ENCODE data around the gene CELSR3.
A peak's percentile ranks its signal among the peaks of the same experiment; 100 is the strongest.

Gene CELSR3

DNA sequence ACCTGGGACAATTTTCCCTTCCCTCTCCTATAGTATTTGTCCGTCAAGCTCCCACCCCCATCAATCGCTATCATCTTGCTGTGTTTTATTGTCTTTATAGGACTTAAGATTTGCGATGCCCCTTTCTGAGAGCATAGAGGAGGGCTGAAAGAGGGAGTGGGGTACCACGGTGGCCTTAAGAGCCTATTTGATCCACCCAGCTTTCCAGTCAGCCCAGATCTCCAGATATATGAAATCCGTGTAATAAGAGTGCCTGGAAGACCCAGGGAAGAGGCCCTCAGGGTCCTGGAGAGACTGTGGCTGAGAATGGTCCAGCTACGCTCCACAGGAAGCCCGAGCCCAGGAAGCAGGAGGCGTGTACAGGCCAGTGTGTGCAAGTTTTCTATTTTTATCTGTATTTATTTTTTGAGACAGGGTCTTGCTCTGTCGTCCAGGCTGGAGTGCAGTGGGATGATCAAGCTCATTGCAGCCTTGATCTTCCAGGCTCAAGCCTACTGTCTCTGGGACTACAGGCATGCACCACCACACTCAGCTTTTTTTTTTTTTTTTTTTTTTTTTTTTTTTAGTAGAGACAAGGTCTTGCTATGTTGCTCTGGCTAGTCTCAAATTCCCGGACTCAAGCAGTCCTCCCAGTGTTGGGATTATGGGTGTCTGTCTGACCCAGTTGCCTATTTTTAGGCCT lies 24.0 kb upstream of the CELSR3 start:
- no peak for DNase-seq

- DNase-seq, result peak; percentile 85
These were observed 23.2 kb upstream of the CELSR3 start, which contains the start of gene NCKIPSD for GRCh38 chr3:48685603-48686511. Gene NCKIPSD (minus strand): TSS chr3:48685915. CDS start chr3:48685807, 108 bp downstream.

GRCh38 chr3:48685293-48685602 lies 22.6 kb upstream of the CELSR3 start:
- no peak for DNase-seq

DNA sequence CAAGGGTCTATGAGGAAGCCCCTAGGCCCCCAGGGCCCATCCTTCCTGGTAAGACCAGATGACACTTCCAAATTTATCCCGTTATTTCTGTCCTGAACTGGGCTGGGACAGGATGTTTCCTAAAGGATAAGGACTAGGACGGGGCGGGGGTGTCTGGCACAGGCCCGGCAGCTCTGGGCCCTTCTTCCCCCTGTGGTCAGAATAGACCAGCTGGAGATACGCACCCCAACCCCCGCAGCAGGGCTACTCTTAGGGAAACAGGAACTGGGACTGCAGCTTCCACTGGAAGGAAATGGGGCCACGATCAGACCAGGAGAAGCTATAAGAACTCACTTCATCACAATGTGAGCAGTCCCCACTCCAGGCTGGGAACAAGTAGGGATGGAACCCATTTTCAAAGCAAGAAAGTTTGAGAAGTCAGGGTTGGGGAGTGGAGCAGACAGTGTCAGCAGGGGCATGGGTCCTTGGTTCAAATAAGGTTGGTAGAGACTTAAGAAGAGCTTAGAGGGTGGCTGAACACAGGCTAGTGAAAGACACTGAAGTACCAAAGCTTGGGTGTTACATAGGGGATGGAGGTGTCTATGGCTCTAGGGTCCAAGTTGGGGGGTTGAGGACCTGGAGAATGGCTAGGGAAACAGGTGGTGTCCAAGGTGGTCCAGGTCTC lies 21.9 kb upstream of the CELSR3 start:
- no peak for DNase-seq

- no peak for DNase-seq
These were observed 21.3 kb upstream of the CELSR3 start for GRCh38 chr3:48684054-48684349.

- DNase-seq, result no peak
These were observed 20.1 kb upstream of the CELSR3 start for GRCh38 chr3:48682786-48683185.

DNA sequence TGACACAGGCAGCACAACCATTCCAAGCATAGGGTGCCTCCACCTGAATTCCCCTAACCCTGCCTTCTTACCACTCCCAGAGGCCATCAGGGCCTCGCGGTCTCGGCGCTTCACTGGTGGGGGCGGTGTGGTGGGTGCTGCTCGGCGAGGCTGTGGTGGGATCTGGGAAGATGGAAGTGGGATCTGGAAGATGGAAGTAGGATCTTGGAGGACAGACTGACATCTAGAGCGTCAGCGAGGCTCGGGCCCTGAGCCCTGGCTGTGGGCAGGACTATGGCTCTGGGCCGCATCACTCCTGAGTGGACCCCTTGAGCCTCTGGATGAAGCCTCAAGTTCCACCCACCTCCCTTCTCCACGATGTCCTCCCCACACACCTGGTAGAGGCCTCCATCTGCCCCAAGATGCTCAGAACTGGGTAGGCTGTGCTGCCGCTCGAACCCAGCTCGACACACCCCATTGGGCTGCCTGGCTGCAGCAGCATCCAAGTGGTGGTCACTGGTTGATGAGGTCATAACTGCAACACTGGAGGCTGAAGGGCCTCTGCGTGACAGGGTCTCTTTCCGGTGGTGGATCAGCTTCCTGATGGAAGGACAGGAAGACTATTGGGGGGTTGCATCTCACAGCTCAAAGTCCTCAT lies 19.4 kb upstream of the CELSR3 start:
- no peak for DNase-seq

DNA sequence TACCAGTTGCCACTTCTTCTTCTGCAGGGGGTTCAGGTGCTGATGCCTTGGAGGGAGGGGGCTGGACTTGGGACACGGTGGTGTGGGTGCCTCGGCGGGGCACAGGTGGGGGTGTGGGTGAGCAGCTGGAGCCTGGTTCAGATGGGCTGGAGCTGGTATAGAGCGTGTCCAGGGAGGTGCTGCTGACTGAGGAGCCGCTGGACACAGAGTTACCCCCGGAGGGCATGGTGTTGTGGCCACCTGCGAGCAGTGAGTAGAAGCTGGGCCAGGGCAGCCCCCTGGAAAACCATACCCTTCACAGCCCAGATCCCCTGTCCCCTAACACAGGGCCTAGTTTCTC lies 18.8 kb upstream of the CELSR3 start:
- no peak for DNase-seq

DNA sequence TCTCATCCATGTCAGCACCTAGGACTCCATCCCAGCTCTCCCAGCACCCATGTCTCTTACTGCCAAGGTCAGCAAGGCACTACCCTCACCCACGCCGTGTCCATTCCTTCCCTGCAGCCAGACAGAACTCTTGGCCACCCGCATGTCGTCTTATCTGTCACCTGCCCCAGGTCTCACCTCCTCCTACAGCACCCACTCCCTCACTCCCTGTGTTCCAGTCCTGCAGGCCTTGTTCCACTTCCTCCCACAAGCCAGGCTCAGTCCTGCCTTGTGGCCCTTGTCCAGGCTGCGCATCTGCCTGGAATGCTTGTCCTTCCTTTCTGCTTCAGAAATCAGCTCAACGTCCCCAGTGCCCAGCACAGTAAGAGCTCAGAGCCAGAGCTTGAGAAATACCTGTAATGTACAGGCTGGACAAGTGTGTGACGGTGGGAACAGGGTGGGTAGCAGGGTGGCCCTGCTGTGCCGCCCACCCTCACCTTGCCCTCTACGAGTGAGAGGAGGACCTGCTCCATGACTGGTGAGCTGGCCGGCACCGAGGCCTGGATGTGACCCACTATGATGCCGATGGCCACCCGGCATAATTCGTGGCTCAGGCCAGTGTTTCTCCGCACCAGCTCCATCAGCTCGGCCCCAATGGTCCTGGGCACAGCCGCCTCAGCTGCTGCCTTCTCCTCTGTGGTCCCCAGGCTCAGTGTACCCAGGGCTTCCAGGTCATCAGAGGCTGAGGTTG lies 18.3 kb upstream of the CELSR3 start:
- DNase-seq, result no peak

DNA sequence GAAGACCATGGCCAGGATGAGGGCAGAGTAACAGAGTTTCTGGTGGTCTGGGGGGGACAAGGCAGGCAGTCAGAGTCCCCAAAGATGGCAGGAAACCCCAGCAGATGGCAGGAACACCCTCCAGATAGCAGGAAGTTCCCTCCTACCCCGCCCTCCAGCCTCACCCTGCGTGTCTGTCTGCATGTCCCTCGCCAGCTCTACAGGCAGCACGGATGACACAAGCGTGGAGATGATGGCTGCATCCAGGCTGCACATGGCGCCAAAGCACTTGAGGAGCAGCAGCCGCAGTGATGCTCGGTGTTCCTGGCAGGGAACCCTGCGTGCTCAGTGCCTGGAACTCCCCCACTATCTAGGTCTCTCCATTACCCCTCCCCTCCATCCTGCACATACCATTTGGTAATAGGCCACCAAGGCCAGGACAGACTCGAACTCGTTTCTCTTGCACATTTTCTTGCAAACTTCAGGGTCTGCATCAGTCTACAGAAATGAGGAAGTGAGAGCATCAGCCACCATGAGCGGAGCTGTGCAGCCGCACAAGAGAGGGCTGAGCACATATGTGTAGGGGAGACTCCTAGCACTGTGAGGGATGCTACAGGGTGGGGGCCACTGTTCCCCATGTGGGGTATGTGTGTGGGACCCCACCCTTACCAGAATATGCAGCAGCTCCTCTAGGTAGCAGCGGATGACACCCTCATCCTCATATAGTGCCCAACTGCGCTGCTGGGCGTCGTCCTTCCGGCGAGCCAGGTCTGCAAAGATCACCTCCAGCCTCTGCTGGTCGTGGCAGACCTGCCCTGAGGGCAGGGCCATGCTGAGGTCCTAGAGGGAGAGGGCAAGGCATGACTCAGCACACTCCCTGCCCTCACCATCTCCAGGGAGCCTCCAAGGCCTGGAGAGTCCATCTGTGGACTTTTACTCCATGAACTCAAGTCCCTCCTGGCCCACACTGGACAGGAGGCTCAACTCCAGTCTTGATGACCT lies 17.0 kb upstream of the CELSR3 start:
- no peak for DNase-seq

GRCh38 chr3:48678566-48679380 lies 16.1 kb upstream of the CELSR3 start:
- DNase-seq, result no peak

DNA sequence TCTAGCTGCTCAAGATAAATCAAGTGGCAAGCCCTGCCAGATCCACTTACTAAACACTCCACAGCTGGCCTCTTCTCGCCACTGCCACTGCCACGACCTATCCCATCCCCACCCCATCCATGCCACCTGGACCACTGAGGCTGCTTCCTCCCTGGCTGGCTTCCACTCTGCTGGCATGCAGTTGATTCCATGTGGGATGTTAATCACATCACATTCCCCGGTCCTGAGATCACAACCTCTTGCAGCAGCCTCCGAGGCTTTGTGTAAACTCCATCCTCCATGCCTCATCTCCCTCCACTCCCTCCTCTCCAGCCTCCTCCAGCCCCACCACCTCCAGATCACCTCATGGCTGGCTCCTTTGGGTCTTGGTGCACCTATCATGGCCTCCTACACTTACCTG lies 15.4 kb upstream of the CELSR3 start:
- DNase-seq, result no peak

- no peak for DNase-seq
These were observed 11.8 kb upstream of the CELSR3 start for GRCh38 chr3:48674505-48674904.

- DNase-seq, result no peak
These were observed 9.8 kb upstream of the CELSR3 start for GRCh38 chr3:48672522-48672921.

GRCh38 chr3:48664929-48665328 lies 2.2 kb upstream of the CELSR3 start:
- DNase-seq, result no peak

DNA sequence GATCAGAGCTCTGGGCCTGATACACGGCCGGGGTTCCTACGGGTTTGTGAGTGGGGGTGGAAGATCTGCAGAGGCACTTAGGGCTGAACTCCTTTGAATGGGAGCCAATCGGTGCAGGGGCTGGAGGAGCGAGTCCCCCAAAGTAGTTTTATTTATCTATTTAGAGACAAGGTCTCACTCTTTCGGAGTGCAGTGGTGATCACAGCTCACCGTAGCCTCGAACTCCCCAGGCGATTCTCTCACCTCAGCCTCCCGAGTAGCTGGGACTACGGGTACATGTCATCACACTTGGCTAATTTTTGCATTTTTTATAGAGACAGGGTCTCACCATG lies 1.6 kb upstream of the CELSR3 start:
- no peak for DNase-seq

- peak; percentile 67 for DNase-seq
These were observed 1.0 kb upstream of the CELSR3 start for GRCh38 chr3:48663489-48664312.

GRCh38 chr3:48662145-48662752 lies 437 bp downstream of the CELSR3 start:
- no peak for DNase-seq

DNA sequence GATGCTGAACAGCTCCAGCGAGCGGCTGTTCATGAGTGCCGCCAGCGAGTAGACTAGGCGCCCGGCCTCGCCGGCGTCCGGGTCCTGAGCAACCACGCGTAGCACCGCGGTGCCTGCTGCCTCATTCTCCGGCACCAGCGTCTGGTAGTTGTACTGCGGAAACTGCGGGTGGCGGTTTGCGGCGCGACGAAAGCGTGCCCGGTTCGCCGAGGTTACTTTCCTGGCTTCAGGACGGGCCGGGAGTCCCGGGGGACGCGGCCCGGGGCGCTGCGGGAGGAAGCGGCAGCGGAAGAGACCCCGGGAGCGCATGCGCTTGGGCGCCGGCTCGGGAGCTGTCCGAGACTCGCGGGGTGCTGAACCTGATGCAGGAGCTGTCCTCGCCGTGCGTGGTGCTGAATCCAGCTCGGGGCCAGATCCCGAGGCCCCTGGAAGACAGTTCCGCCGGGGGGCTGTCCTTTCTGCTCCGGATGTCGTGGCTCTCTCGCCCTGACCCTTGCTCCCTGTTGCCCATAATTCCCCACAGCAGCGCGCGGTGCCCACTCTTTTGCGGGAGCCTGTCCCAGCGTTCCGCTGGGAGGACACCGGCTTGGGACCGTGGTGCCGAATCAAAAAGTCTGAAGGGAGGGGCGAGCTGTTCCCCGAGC lies 1.1 kb downstream of the CELSR3 start:
- DNase-seq, result peak; percentile 63

Data from activated CD4-positive, alpha-beta T cell treated with anti-CD3 and anti-CD28 coated beads for 1 hour (primary cell).